Measurements from ENCODE around the gene POMT2. TPM values are rescaled to one million over a fixed set of nuclear protein-coding genes. Genes with fewer than 3 reads are reported as not detected.

POMT2 gene
- total RNA-seq, 1 donor from 2014 or later = 17.6 TPM

DNA sequence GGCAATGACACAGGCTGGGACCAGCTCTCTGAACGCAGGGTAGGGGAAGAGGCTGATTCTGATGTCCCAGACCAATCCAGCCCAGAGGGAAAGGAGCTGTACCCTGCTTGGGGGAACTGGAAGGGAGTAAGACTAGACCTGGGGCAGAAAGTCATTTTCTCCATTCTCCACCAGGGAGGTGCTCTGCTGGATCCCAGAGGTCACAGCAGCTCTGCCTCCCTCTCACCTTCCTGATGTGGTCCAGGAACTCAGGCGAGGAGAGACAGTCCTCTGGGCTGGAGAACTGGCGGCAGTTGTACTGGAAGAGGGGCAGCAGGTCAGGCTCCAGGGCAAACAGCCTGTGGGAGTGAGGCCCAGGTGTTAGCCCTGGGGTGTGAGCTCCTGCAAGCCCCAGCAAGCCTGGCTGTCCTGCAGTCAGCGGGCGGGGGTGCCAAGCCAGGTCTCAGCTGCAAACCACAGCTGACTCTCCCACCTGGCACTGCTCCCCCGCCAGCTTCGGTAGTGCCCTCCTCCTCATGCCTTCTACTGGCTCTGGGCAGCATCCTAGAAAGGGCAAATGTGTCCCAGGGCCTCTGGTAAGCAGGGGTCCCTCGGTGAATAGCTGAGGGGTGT, 51.6 kb downstream of the POMT2 start:
- no peak for DNase-seq (ENCODE audit: low read depth)

GRCh38 chr14:77267937-77268699, 52.6 kb downstream of the POMT2 start:
- no peak for DNase-seq (ENCODE audit: low read depth)

- no peak for DNase-seq (ENCODE audit: low read depth)
These were observed 54.3 kb downstream of the POMT2 start for GRCh38 chr14:77266336-77266735.

GRCh38 chr14:77265561-77266335, 54.9 kb downstream of the POMT2 start:
- DNase-seq (ENCODE audit: low read depth) = no peak

DNA sequence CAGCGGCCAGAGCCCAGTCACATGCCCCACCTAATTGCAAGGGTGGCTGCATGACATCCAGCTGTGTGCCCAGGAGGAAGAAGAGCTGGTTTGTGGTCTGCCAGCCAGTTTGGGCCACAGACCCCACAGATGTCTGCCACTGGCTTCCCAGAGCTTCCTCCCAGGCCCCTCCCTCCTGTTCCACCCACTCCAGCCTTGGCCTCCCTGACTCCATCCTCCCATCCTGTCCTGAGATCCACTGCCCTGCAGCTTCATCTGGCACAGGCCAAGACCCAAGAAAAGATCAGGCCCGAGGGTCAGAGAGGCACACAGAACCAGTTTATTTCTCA, 55.5 kb downstream of the POMT2 start:
- DNase-seq (ENCODE audit: low read depth) = no peak

DNA sequence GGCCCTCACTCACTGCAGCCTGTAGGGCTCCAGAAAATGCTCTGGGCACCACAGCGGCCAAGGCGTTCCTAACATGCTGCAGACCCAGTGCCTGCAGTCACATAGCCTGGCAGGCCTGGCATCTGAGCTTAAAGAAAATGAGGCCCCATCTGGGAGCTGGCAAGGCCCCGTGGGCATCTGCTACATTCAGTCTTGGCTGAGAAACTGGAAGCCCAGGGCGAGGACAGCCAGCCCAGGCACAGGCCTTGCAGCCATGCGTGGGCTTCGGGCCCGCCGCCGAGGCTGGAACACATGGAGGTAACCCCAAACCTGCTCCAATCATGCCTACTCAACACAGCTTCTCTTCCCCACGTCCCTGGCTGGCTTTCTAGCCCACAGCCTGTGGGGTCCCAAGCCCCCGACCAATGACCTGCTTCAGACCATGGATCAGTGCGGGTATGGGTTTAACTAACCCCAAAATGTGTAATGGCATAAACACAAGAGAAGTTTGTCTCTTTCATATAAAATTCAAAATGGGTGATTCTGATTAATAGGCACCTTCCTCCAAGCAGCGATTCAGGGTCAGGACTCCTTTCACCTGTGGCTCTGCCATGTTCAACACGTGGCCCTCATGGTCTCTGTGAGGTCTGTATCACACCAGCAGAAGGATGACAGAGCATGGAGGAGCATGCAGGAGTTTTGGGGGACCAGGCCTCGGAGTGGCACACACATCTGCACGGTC, 56.1 kb downstream of the POMT2 start:
- no peak for DNase-seq (ENCODE audit: low read depth)

DNA sequence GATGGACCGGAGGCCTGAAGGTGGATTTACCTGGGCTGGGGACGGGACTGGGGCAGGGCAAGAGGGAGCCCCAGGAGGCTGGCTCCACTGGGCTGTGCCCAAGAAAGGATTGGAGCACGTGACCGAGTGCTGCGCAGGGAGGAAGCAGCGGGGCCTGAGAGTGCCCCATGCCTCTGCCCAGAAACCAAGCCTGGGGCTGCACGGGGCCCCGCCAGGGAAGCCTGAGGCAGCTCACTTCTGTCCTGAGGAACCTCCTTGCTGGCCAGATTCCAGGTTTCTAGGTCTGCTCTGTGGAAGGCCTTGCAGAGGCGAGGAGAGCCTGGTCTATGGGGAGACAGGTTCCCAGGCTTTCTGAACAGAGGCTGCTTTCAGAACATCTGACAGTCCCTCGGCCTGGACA, 60.1 kb downstream of the POMT2 start:
- no peak for DNase-seq (ENCODE audit: low read depth)

DNA sequence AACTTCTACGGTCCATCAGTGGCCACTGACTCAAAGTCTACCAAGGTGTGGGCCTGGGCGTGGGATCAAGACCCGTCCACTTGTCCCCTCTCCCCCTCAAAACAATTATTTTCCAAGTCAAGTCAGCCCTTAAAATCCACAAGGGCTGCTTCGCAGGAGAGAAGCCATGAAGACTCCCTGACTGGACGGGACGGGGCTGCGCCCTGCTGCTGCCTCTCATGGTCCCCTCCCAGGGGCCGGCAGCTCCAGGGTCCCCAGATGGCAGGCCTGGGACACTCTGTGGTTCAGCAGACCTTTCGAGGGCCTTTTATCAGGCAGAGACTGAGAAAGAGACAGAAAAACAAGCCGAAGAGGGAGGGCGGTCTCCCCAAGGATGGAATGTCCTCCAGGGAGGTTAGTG, 60.5 kb downstream of the POMT2 start:
- no peak for DNase-seq (ENCODE audit: low read depth)

GRCh38 chr14:77259025-77259715, 61.5 kb downstream of the POMT2 start:
- DNase-seq (ENCODE audit: low read depth) = no peak

GRCh38 chr14:77258566-77258965, 62.1 kb downstream of the POMT2 start:
- no peak for DNase-seq (ENCODE audit: low read depth)

GRCh38 chr14:77257700-77258099, 63.0 kb downstream of the POMT2 start:
- no peak for DNase-seq (ENCODE audit: low read depth)

GRCh38 chr14:77256694-77257093, 64.0 kb downstream of the POMT2 start:
- no peak for DNase-seq (ENCODE audit: low read depth)

DNA sequence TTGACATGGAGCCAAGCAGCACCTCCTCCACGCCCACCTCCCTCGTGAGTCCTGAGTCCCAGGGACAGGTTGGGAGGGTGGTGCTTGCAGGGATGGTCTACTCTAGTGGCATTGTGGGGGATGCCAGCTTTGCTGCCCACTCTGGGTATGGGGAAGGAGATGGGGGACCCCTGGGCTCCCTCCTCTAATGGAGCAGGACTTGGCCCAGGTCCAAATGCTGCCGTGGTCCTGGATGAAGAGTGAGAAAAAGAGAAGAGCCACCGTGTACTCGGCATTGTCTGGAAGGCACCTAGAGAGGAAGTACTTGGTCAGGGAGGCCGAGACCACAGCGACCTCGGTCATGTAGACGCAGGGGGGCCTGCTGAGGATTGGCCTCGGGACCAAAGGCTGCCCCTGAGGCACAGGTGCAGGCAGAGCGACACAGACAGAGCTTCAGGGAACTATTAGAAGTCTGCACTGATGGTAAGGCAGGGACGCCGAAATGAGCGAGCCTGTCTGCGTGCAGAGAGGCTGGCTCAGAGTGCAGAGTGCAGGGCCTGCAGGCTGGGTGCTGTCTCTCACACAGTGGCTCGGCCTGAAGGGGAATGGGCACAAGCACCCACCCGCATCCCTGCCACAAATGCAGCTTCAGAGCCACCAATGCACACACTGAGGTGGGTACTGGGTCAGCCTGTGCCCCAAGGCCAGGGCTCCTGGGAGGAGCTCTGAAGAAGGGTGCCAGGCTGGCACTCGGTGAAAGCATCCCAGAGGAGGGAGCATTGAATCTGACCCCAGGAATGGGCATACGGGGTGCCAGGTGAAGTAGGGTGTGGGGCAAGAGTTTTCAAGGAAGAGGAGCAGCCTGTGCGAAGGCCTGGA, 67.1 kb downstream of the POMT2 start:
- no peak for DNase-seq (ENCODE audit: low read depth)

DNA sequence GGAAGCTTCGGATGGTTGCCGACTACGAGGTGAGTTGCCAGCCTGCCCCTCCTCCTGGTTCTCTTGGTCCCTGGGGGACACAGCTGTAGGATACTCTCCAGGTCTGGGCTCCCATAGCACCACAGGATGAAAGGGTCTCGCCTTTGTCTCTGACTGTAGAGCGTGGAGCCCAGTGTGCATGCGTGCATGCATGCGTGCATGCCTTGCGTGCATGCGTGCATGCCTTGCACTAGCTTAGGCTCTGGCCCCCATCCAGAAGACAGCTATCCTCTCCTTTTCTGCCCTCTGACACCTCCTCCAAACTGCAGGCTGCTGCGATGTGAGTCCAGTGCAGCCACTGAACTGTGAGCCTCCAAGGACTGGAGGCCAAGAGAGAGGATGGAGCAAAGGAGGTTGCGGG, 68.8 kb downstream of the POMT2 start:
- DNase-seq (ENCODE audit: low read depth) = no peak

GRCh38 chr14:77250927-77251326, 69.8 kb downstream of the POMT2 start:
- no peak for DNase-seq (ENCODE audit: low read depth)

- no peak for DNase-seq (ENCODE audit: low read depth)
These were observed 71.4 kb downstream of the POMT2 start for GRCh38 chr14:77249286-77249685.

DNA sequence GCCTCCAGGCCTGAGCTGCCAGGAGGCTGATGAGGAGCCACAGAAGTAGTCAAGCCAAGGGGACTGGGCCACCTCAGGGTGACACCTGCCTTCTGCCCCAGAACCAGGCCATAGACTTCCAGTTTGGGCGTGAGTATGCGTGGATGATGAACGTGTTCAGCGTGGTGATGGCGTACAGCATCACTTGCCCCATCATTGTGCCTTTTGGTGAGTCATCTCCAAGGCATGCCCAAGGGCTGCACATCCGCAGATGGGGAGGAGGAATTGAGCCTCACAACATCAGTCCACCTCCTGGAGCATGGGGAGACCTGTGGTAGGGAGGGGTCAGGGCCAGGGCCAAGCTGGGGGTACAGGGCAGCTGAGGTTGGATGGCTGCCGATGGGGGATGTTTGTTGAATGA, 72.0 kb downstream of the POMT2 start:
- no peak for DNase-seq (ENCODE audit: low read depth)

- no peak for DNase-seq (ENCODE audit: low read depth)
These were observed 73.9 kb downstream of the POMT2 start for GRCh38 chr14:77246784-77247183.

DNA sequence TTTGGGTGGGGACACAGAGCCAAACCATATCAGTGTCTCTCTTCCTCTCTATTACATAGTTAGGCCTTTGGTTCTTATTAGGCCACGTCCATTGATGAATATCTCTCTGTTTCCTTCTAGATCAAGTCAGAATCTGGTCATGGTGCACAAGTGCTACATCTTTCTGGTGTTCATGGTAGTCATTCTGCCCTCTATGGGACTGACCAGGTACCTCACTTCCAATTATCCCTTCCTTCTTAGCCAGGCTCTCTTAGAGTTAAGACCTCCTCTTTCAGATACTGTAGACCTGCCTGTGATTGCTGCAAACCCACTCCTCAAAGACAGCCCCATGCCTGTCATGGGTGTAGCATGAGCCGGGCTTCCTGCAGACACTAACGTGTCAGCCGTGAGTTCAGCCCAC, 74.9 kb downstream of the POMT2 start:
- DNase-seq (ENCODE audit: low read depth) = no peak

- DNase-seq (ENCODE audit: low read depth) = no peak
These were observed 76.8 kb downstream of the POMT2 start for GRCh38 chr14:77243853-77244252.
